ENCODE data around the gene THSD7A. TPM values are rescaled to one million over a fixed set of nuclear protein-coding genes. Genes with fewer than 3 reads are reported as not detected.

Gene THSD7A
- total and polyA plus RNA-seq, 11 donors = 0.11 to 5.2 (median 1.1) TPM

- Histone ChIP-seq H3K36me3 (peaks cover 0 to 12% (median 0%) of the 10 kb centered on the region in 9 donors), H3K9me3 (peaks cover 0 to 2% (median 0%) of the 10 kb centered on the region in 12 donors), H3K4me1 (peaks cover 0 to 16% (median 0%) of the 10 kb centered on the region in 12 donors), H3K27me3 (no peaks in the 10 kb centered on the region), H3K27ac (peak overlapping the region in 1 of 12 donors; percentile 57), H3K4me3 (no peak overlapping the region)
- DNase-seq = peak in 1 of 5 donors; percentile 7
- TF ChIP-seq POLR2A (IDR thresholded peaks at IDR 0.05) (no peak), CTCF (IDR thresholded peaks at IDR 0.05) (no peak)
- intact Hi-C loops (cut with DNase I) = no loop called here
- WGBS, 4 donors = 22 to 47% (median 32%) methylated on average over 3 of the region's 3 CpGs
- ATAC-seq = peak in 3 of 4 donors; percentile 24 to 52 (median 36)
Measured at GRCh38 chr7:11540271-11540761, 291.7 kb downstream of the THSD7A start.

GRCh38 chr7:11539853-11540252, 292.1 kb downstream of the THSD7A start:
- ATAC-seq = peak in 3 of 4 donors; percentile 22 to 50 (median 41)
- Histone ChIP-seq H3K27me3 (no peaks in the 10 kb centered on the region), H3K4me3 (no peak overlapping the region), H3K9me3 (peaks cover 0 to 2% (median 0%) of the 10 kb centered on the region in 12 donors), H3K27ac (peak overlapping the region in 1 of 12 donors; percentile 57), H3K36me3 (peaks cover 0 to 12% (median 0%) of the 10 kb centered on the region in 9 donors), H3K4me1 (peaks cover 0 to 16% (median 0%) of the 10 kb centered on the region in 12 donors)
- DNase-seq = no peak
- TF ChIP-seq POLR2A (IDR thresholded peaks at IDR 0.05) (no peak), CTCF (IDR thresholded peaks at IDR 0.05) (no peak)
- WGBS, 4 donors = 45 to 53% (median 49%) methylated on average over 3 of the region's 3 CpGs
- intact Hi-C loops (cut with DNase I) = no loop called here

GRCh38 chr7:11538751-11539299, 293.2 kb downstream of the THSD7A start:
- WGBS, 4 donors = 81 to 93% (median 86%) methylated on average over 1 of the region's 1 CpG
- ATAC-seq (no peak), DNase-seq (no peak)
- H3K4me3 ChIP-seq = no peak overlapping the region
- no peak overlapping the region for H3K27ac ChIP-seq
- no peak for TF ChIP-seq CTCF (IDR thresholded peaks at IDR 0.05)
- no peak for TF ChIP-seq POLR2A (IDR thresholded peaks at IDR 0.05)
- H3K36me3 ChIP-seq = peaks cover 0 to 12% (median 0%) of the 10 kb centered on the region in 9 donors
- H3K27me3 ChIP-seq = no peaks in the 10 kb centered on the region
- peaks cover 0 to 2% (median 0%) of the 10 kb centered on the region in 12 donors for H3K9me3 ChIP-seq
- intact Hi-C loops (cut with DNase I) = no loop called here
- peaks cover 0 to 16% (median 0%) of the 10 kb centered on the region in 12 donors for H3K4me1 ChIP-seq

GRCh38 chr7:11533229-11533820, 298.7 kb downstream of the THSD7A start:
- H3K4me3 ChIP-seq = no peak overlapping the region
- no peak for DNase-seq
- H3K27ac ChIP-seq = no peak overlapping the region
- no peaks in the 10 kb centered on the region for H3K4me1 ChIP-seq
- no peaks in the 10 kb centered on the region for H3K36me3 ChIP-seq
- intact Hi-C loops (cut with DNase I) = no loop called here
- 63 to 71% (median 66%) methylated on average over 3 of the region's 3 CpGs for WGBS, 4 donors
- no peak for TF ChIP-seq POLR2A (IDR thresholded peaks at IDR 0.05)
- no peak for TF ChIP-seq CTCF (IDR thresholded peaks at IDR 0.05)
- no peak for ATAC-seq
- H3K27me3 ChIP-seq = no peaks in the 10 kb centered on the region
- H3K9me3 ChIP-seq = no peaks in the 10 kb centered on the region

All from heart left ventricle (tissue), 16 donors.